SK-N-SH (cell line): Measurements from ENCODE around the gene PCSK6. TPM values are rescaled to one million over a fixed set of nuclear protein-coding genes. Genes with fewer than 3 reads are reported as not detected.

Experiments
- CTCF ChIA-PET: fragments of 300-600, 350-600 bp; formaldehyde crosslinking; extraction: SDS; loops from one replicate; lab custom pipeline; 2021; lab: Yijun Ruan, JAX
- POLR2A ChIA-PET: fragments of 350-600 bp; sonication (Branson Sonifier 250); formaldehyde crosslinking; extraction: SDS; loops from one replicate; lab custom pipeline; 2020; ENCODE audit warnings: antibody characterized with exemption, inconsistent platforms; lab: Yijun Ruan, JAX
- DNase-seq: peaks from one replicate; pipeline ENCODE4 v3.0.0; 2012
- H2AFZ ChIP-seq: fragments of 200-600 bp; sonication (generic); 2 replicates; pipeline ENCODE4 v1.8.1; 2016; ENCODE audit warnings: antibody characterized with exemption, mild to moderate bottlenecking, low read depth
- H3F3A ChIP-seq: fragments of 200-600 bp; sonication (generic); replicated peaks from 2 replicates; pipeline ENCODE3; 2016; ENCODE audit warnings: antibody characterized with exemption, mild to moderate bottlenecking; ENCODE audit not compliant: insufficient read depth
- H3K27ac ChIP-seq, 2 experiments: fragments of 200-500 bp in 1 of 2; fragments of 200-600 bp in 1 of 2; sonication (Bioruptor generic) in 1 of 2; sonication (generic), shearing (Covaris generic) in 1 of 2; 2 replicates each; pipeline versions ENCODE4 v1.5.1 to v1.6.1; 2014 to 2016; ENCODE audit warnings: low read depth in 2 of 2, inconsistent platforms in 1 of 2, low read length in 1 of 2, mild to moderate bottlenecking in 1 of 2, mixed read lengths in 1 of 2
- H3K27me3 ChIP-seq: fragments of 200-600 bp; sonication (generic), shearing (Covaris generic); 2 replicates; pipeline ENCODE4 v1.6.1; 2016; ENCODE audit warnings: mixed run types; ENCODE audit not compliant: insufficient read depth
- H3K36me3 ChIP-seq, 2 experiments: fragments of 200-500 bp in 1 of 2; fragments of 200-600 bp in 1 of 2; sonication (Bioruptor generic) in 1 of 2; sonication (generic) in 1 of 2; replicated peaks in 1 of 2; 2 replicates each; pipeline versions ENCODE3 to v1.5.1; 2014 to 2016; ENCODE audit warnings: low read length in 1 of 2, mild to moderate bottlenecking in 1 of 2; ENCODE audit not compliant: insufficient read depth in 2 of 2, control insufficient read depth in 1 of 2
- H3K4me1 ChIP-seq, 2 experiments: fragments of 200-500 bp in 1 of 2; fragments of 200-600 bp in 1 of 2; sonication (Bioruptor generic) in 1 of 2; sonication (generic), shearing (Covaris generic) in 1 of 2; 2 replicates each; pipeline versions ENCODE4 v1.5.1 to v1.6.1; 2014 to 2016; ENCODE audit warnings: low read depth in 1 of 2, low read length in 1 of 2, mixed run types in 1 of 2; ENCODE audit not compliant: insufficient read depth in 2 of 2, control insufficient read depth in 1 of 2
- H3K4me2 ChIP-seq: fragments of 200-600 bp; sonication (generic), shearing (Covaris generic); 2 replicates; pipeline ENCODE4 v1.6.1; 2017; ENCODE audit warnings: mixed run types
- H3K4me3 ChIP-seq, 2 experiments: fragments of 200-500 bp in 1 of 2; fragments of 200-600 bp in 1 of 2; sonication (Bioruptor generic) in 1 of 2; sonication (generic), shearing (Covaris generic) in 1 of 2; 2 replicates each; pipeline versions ENCODE4 v1.5.1 to v1.8.1; 2014 to 2016; ENCODE audit warnings: low read depth in 2 of 2, inconsistent platforms in 1 of 2, low read length in 1 of 2, mild to moderate bottlenecking in 1 of 2, mixed read lengths in 1 of 2, moderate library complexity in 1 of 2
- H3K79me2 ChIP-seq: fragments of 200-600 bp; sonication (generic); 2 replicates; pipeline ENCODE4 v1.8.1; 2017; ENCODE audit warnings: mild to moderate bottlenecking; ENCODE audit not compliant: insufficient read depth
- H3K9ac ChIP-seq: fragments of 200-600 bp; sonication (generic); 2 replicates; pipeline ENCODE4 v1.6.1; 2017; ENCODE audit warnings: mixed run types
- H3K9me2 ChIP-seq: fragments of 200-600 bp; sonication (generic); 2 replicates; pipeline ENCODE4 v1.6.1; 2017; ENCODE audit warnings: mixed run types
- H3K9me3 ChIP-seq: fragments of 200-600 bp; sonication (generic); 2 replicates; pipeline ENCODE4 v1.6.1; 2017; ENCODE audit warnings: mixed run types, mild to moderate bottlenecking, moderate library complexity
- H4K20me1 ChIP-seq: fragments of 200-600 bp; sonication (generic); 2 replicates; pipeline ENCODE4 v1.6.1; 2017; ENCODE audit warnings: mild to moderate bottlenecking, mixed run types; ENCODE audit not compliant: insufficient read depth
- CHD2 ChIP-seq: fragments of 150-350 bp; IDR thresholded peaks from 2 replicates; pipeline ENCODE4 v1.6.1; 2018; ENCODE audit warnings: low read length; ENCODE audit not compliant: partially characterized antibody
- EZH2phosphoT487 ChIP-seq: fragments of 200-600 bp; sonication (generic); IDR thresholded peaks from 2 replicates; pipeline ENCODE4 v1.6.1; 2017; ENCODE audit warnings: low read depth, mixed run types, mild to moderate bottlenecking, antibody characterized with exemption, moderate library complexity, borderline replicate concordance
- FOXJ3 ChIP-seq: sonication (generic); formaldehyde crosslinking; IDR thresholded peaks from 2 replicates; pipeline ENCODE4 v1.5.1; 2020; ENCODE audit warnings: mild to moderate bottlenecking, missing genetic modification reagents
- FOXM1 ChIP-seq: IDR thresholded peaks from 2 replicates; pipeline ENCODE4 v1.4.0; 2012; ENCODE audit warnings: low read depth, mild to moderate bottlenecking
- GABPA ChIP-seq: IDR thresholded peaks from 2 replicates; pipeline ENCODE4 v1.4.0; 2012; ENCODE audit warnings: low read depth, mild to moderate bottlenecking
- GATA2 ChIP-seq: sonication (generic); formaldehyde crosslinking; IDR thresholded peaks from 2 replicates; pipeline ENCODE4 v1.5.0; 2020; ENCODE audit warnings: mild to moderate bottlenecking, missing genetic modification reagents
- JUND ChIP-seq: IDR thresholded peaks from 2 replicates; pipeline ENCODE4 v1.4.0; 2012
- MEF2A ChIP-seq: IDR thresholded peaks from 2 replicates; pipeline ENCODE4 v1.4.0; 2012; ENCODE audit warnings: low read depth, borderline replicate concordance
- NRF1 ChIP-seq: IDR thresholded peaks from 2 replicates; pipeline ENCODE4 v1.6.1; 2012; ENCODE audit warnings: low read depth, mild to moderate bottlenecking, low read length
- POLR2AphosphoS5 ChIP-seq: IDR thresholded peaks from 2 replicates; pipeline ENCODE4 v1.6.1; 2012; ENCODE audit warnings: low read depth, low read length
- RAD21 ChIP-seq: IDR thresholded peaks from 2 replicates; pipeline ENCODE4 v1.6.1; 2012; ENCODE audit warnings: mild to moderate bottlenecking, low read length
- RCOR1 ChIP-seq: fragments of 150-350 bp; IDR thresholded peaks from 2 replicates; pipeline ENCODE4 v1.6.1; 2017; ENCODE audit warnings: antibody characterized with exemption, low read length
- REST ChIP-seq: IDR thresholded peaks from 2 replicates; pipeline ENCODE4 v1.6.1; 2012; ENCODE audit warnings: mild to moderate bottlenecking, low read depth, low read length, moderate library complexity
- SMC3 ChIP-seq: IDR thresholded peaks from 2 replicates; pipeline ENCODE4 v1.6.1; 2012; ENCODE audit warnings: low read depth, low read length, improper control_type of control experiment
- USF1 ChIP-seq: IDR thresholded peaks from 2 replicates; pipeline ENCODE4 v1.4.0; 2012; ENCODE audit warnings: low read depth, borderline replicate concordance
- USF2 ChIP-seq: fragments of 150-350 bp; IDR thresholded peaks from 2 replicates; pipeline ENCODE4 v1.6.1; 2017; ENCODE audit warnings: antibody characterized with exemption, low read length, low read depth, borderline replicate concordance
- WGBS: methylation state at CpG from one replicate; pipeline ENCODE4 v1.1.6; 2017; ENCODE audit warnings: low lambda C conversion rate; 5-methylcytosine and 5-hydroxymethylcytosine counted together
- polyA plus RNA-seq, 3 experiments: library from polyadenylated mRNA; depleted of rRNA; stranded (reverse); fragments of >200 nt; gene quantifications; 2 replicates each; pipeline ENCODE4 v1.2.3, GENCODE V29; 2012

The PCSK6 gene
- polyA plus RNA-seq, 1 of the 3 experiments (the other 2 are of a cell fraction), result 0.03 TPM

- no peak for TF ChIP-seq EZH2phosphoT487
- no peak for TF ChIP-seq REST
- TF ChIP-seq JUND, result no peak
- TF ChIP-seq CHD2, result no peak
- no peak for TF ChIP-seq USF1
- TF ChIP-seq GATA2, result no peak
- no peak for TF ChIP-seq MEF2A
- TF ChIP-seq POLR2AphosphoS5, result no peak
- no peak for TF ChIP-seq SMC3
- no peak for TF ChIP-seq RCOR1
- no peak for TF ChIP-seq FOXJ3
- no peak for TF ChIP-seq RAD21
- TF ChIP-seq USF2, result no peak
- no peak for TF ChIP-seq FOXM1
- TF ChIP-seq GABPA, result no peak
- no peak for TF ChIP-seq NRF1
- DNase-seq, result no peak
- WGBS, result 77% methylated on average over 21 of the region's 21 CpGs
- no peaks in the 10 kb centered on the region; a peak in 1 of 4 replicates for H3K4me1 ChIP-seq
- no peaks in the 10 kb centered on the region for H3K9me2 ChIP-seq
- no peaks in the 10 kb centered on the region for H4K20me1 ChIP-seq
- H3F3A ChIP-seq, result no peaks in the 10 kb centered on the region
- H3K79me2 ChIP-seq, result no peaks in the 10 kb centered on the region
- CTCF ChIA-PET, result interaction anchor here (2.7 kb wide), 1 partner anchor 189 kb away, joined by 8 read pairs; no protein-coding TSS in a partner anchor
- H2AFZ ChIP-seq, result no peak overlapping the region
- H3K36me3 ChIP-seq, result no peaks in the 10 kb centered on the region
- no peak overlapping the region for H3K4me3 ChIP-seq
- no peak overlapping the region for H3K9ac ChIP-seq
- no peaks in the 10 kb centered on the region for H3K9me3 ChIP-seq
- POLR2A ChIA-PET, result no interaction called here
- H3K27ac ChIP-seq, result no peak overlapping the region
- H3K27me3 ChIP-seq, result no peaks in the 10 kb centered on the region
- H3K4me2 ChIP-seq, result no peak overlapping the region
These were observed 176.3 kb downstream of the PCSK6 start for GRCh38 chr15:101313041-101313761.
